ENCODE results near the gene SF3B5.
A peak's percentile ranks its signal among the peaks of the same experiment; 100 is the strongest.

The SF3B5 gene

DNA sequence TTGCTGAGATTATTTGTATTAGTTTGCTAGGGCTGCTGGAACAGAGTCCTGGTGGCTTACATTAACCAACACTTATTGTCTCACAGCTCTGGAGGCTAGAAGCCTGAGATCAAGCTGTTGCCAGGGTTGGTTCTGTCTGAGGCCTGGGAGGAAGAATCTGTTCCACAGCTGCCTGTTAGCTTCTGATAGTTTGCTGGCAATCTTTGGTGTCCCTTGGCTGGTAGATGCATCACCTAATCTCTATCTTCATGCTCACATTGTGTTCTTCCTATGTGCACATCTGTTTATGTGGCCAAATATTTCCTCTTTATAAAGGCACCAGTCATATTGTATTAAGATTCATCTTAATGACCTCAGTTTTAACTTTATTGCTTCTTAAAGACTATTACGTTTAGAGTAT, 19.5 kb downstream of the SF3B5 start:
- TF ChIP-seq POLR2AphosphoS5 (IDR thresholded peaks at IDR 0.05; ENCODE audit: low read depth, low read length) (no peak), TAF1 (IDR thresholded peaks at IDR 0.05; ENCODE audit: borderline replicate concordance, low read depth, low read length) (no peak), POLR2A (IDR thresholded peaks at IDR 0.05; ENCODE audit: low read depth, low read length) (no peak)
- DNase-seq (ENCODE audit: insufficient read length): no peak
- peak; percentile 79 for FAIRE-seq

- peak; percentile 65 for FAIRE-seq
- TF ChIP-seq POLR2AphosphoS5 (IDR thresholded peaks at IDR 0.05; ENCODE audit: low read depth, low read length): no peak
- no peak for TF ChIP-seq TAF1 (IDR thresholded peaks at IDR 0.05; ENCODE audit: borderline replicate concordance, low read depth, low read length)
- 0 out of 2 replicates have a peak, but pooled peaks have one; percentile 37 for TF ChIP-seq POLR2A (IDR thresholded peaks at IDR 0.05; ENCODE audit: low read depth, low read length)
- DNase-seq (ENCODE audit: insufficient read length): no peak
These were observed 20.2 kb downstream of the SF3B5 start for GRCh38 chr6:144075187-144075586.

- FAIRE-seq (no peak), DNase-seq (ENCODE audit: insufficient read length) (no peak)
- no peak for TF ChIP-seq POLR2A (IDR thresholded peaks at IDR 0.05; ENCODE audit: low read depth, low read length)
- no peak for TF ChIP-seq TAF1 (IDR thresholded peaks at IDR 0.05; ENCODE audit: borderline replicate concordance, low read depth, low read length)
- no peak for TF ChIP-seq POLR2AphosphoS5 (IDR thresholded peaks at IDR 0.05; ENCODE audit: low read depth, low read length)
These were observed 22.3 kb downstream of the SF3B5 start for GRCh38 chr6:144073024-144073423.

DNA sequence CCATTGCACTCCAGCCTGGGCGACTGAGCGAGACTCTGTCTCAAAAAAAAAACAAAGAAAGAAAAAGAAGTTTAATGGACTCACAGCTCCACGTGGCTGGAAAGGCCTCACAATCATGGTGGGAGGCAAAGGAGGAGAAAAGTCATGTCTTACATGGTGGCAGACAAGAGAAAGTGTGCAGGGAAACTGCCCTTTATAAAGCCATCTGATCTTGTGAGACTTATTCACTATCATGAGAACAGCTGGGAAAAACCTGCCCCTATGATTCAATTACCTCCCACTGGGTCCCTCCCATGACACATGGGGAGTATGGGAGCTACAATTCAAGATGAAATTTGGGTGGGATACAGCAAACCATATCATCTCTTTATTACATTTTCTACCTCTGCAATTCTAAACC, 25.9 kb downstream of the SF3B5 start:
- FAIRE-seq (no peak), DNase-seq (ENCODE audit: insufficient read length) (no peak)
- TF ChIP-seq POLR2AphosphoS5 (IDR thresholded peaks at IDR 0.05; ENCODE audit: low read depth, low read length): no peak
- TF ChIP-seq POLR2A (IDR thresholded peaks at IDR 0.05; ENCODE audit: low read depth, low read length): no peak
- no peak for TF ChIP-seq TAF1 (IDR thresholded peaks at IDR 0.05; ENCODE audit: borderline replicate concordance, low read depth, low read length)

DNA sequence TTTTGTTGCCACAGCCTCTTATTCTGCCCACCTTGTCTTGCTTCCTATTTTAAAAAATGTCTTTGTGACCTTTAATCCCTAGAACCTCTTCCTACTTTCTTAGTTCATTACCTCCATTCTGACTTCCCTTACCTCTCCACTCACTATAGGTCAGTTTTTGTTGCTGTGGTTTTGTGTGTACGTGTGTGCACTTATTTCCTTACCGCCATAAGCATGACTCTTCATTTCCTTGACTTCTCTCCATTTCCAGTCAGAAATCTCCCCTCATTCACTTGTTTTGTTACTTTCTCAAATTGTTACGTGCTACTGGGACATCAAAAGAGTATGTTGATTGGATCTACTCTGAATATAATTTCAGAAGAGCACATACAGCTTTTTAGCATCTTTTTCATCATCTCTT, 26.6 kb downstream of the SF3B5 start:
- DNase-seq (ENCODE audit: insufficient read length): no peak
- no peak for FAIRE-seq

DNA sequence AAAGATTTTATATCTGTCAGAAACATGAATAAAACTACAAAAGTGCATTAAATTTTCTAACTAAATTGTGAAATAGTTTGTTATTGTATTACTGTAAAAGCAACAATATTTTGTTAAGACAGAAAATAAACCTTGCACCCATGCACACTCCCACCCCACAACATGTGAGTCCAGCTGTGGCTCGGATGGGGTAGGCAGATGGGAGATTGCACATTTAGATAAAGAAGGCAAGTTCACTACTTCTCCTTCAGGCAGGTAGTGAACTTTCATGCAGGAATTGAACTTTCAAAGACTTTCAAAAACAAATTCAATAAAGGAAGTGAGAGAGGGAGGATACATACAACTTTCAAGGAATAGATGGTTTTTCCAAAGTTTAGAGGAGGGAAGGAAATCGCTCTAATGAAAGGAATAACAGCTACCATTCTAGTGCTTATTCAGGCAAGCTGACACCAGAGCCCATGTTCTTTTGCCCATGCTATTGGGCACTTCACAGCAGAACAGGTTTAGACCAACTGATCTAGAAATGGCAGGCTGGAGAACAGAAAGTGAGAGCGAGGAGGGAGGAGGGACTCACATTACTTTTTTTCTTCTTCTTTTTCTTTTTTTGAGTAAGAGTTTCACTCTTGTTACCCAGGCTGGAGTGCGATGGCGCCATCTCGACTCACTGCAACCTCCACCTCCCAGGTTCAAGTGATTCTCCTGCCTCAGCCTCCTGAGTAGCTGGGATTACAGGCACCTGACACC, 28.5 kb downstream of the SF3B5 start:
- peak; percentile 53; the same call in 1 of the 2 replicates for TF ChIP-seq POLR2A (IDR thresholded peaks at IDR 0.05; ENCODE audit: low read depth, low read length)
- TF ChIP-seq POLR2AphosphoS5 (IDR thresholded peaks at IDR 0.05; ENCODE audit: low read depth, low read length): no peak
- DNase-seq (ENCODE audit: insufficient read length) (peak; percentile 36), FAIRE-seq (peak; percentile 24)

More for the DNA sequence above, 26.6 kb downstream of the SF3B5 start:
- TF ChIP-seq POLR2A (IDR thresholded peaks at IDR 0.05; ENCODE audit: low read depth, low read length): no peak
- no peak for TF ChIP-seq POLR2AphosphoS5 (IDR thresholded peaks at IDR 0.05; ENCODE audit: low read depth, low read length)

DNA sequence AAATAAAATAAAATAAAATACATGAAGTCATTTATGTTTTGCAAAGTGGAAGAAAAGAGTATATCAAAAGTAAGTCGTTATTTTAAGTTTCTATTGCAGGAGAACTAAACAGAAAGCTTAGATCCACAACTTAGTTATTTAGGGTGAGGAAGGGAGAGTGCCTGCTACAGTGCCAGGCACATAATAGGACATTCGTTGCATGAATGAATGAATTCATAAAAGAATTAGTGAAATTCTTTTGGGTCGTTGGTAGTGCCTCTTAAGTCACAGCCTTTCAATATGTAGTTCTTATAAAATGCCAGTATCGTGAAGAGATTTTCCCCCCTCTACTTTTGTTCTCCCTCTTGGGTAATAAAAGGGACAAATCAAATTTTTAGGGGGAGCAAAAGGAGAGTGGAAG, 29.1 kb downstream of the SF3B5 start:
- FAIRE-seq: no peak
- DNase-seq (ENCODE audit: insufficient read length): no peak
- TF ChIP-seq TAF1 (IDR thresholded peaks at IDR 0.05; ENCODE audit: borderline replicate concordance, low read depth, low read length): no peak
- TF ChIP-seq POLR2AphosphoS5 (IDR thresholded peaks at IDR 0.05; ENCODE audit: low read depth, low read length): no peak
- no peak for TF ChIP-seq POLR2A (IDR thresholded peaks at IDR 0.05; ENCODE audit: low read depth, low read length)

- DNase-seq (ENCODE audit: insufficient read length): no peak
- no peak for TF ChIP-seq TAF1 (IDR thresholded peaks at IDR 0.05; ENCODE audit: borderline replicate concordance, low read depth, low read length)
- TF ChIP-seq POLR2A (IDR thresholded peaks at IDR 0.05; ENCODE audit: low read depth, low read length): no peak
- TF ChIP-seq POLR2AphosphoS5 (IDR thresholded peaks at IDR 0.05; ENCODE audit: low read depth, low read length): no peak
These were observed 30.1 kb downstream of the SF3B5 start for GRCh38 chr6:144065213-144065660.

GRCh38 chr6:144064402-144065212, 30.8 kb downstream of the SF3B5 start:
- peak; percentile 60 for FAIRE-seq
- no peak for DNase-seq (ENCODE audit: insufficient read length)
- TF ChIP-seq POLR2AphosphoS5 (IDR thresholded peaks at IDR 0.05; ENCODE audit: low read depth, low read length) (peak; percentile 20; the same call in 1 of the 2 replicates), TAF1 (IDR thresholded peaks at IDR 0.05; ENCODE audit: borderline replicate concordance, low read depth, low read length) (no peak)

More at GRCh38 chr6:144065213-144065660, 30.1 kb downstream of the SF3B5 start:
- FAIRE-seq: peak; percentile 84

- FAIRE-seq (peak; percentile 95), DNase-seq (ENCODE audit: insufficient read length) (peak; percentile 83)
- TF ChIP-seq POLR2AphosphoS5 (IDR thresholded peaks at IDR 0.05; ENCODE audit: low read depth, low read length) (peak; percentile 90), TAF1 (IDR thresholded peaks at IDR 0.05; ENCODE audit: borderline replicate concordance, low read depth, low read length) (0 out of 2 replicates have a peak, but pooled peaks have one; percentile 79), POLR2A (IDR thresholded peaks at IDR 0.05; ENCODE audit: low read depth, low read length) (peak; percentile 88)
These were observed 31.5 kb downstream of the SF3B5 start for GRCh38 chr6:144063744-144064401.

GRCh38 chr6:144063246-144063743, 32.1 kb downstream of the SF3B5 start:
- no peak for TF ChIP-seq TAF1 (IDR thresholded peaks at IDR 0.05; ENCODE audit: borderline replicate concordance, low read depth, low read length)
- no peak for TF ChIP-seq POLR2AphosphoS5 (IDR thresholded peaks at IDR 0.05; ENCODE audit: low read depth, low read length)
- TF ChIP-seq POLR2A (IDR thresholded peaks at IDR 0.05; ENCODE audit: low read depth, low read length): no peak
- FAIRE-seq (no peak), DNase-seq (ENCODE audit: insufficient read length) (no peak)

All from GM12892 (cell line).